GM21576 (cell line): ENCODE data around the gene TANGO6.
A peak's percentile ranks its signal among the peaks of the same experiment; 100 is the strongest.
"Not testable (repeated sequence)": the region's sequence is repeated elsewhere in the genome, so short reads cannot be mapped to it uniquely, and the experiment has no call there.

Experiments
- ATAC-seq: cut with Tn5 transposase; IDR thresholded peaks from one replicate; pipeline ENCODE4 v1.9.1; 2021; ENCODE audit warnings: mild to moderate bottlenecking, moderate library complexity; ENCODE audit not compliant: unreplicated experiment

TANGO6 gene

GRCh38 chr16:68843482-68844210 is at the start of gene TANGO6:
Gene TANGO6, plus strand, starts transcription at chr16:68843531. Its CDS starts 87 bp downstream, at chr16:68843618.
- peak; percentile 74 for ATAC-seq

- no peak for ATAC-seq
Observed at GRCh38 chr16:68798398-68798797, 44.9 kb upstream of the TANGO6 start.

- ATAC-seq, result peak; percentile 69
Observed at GRCh38 chr16:68800257-68800875, 43.0 kb upstream of the TANGO6 start.

- ATAC-seq, result no peak
Observed at GRCh38 chr16:68802190-68802589, 41.1 kb upstream of the TANGO6 start.

- ATAC-seq, result no peak
Observed at GRCh38 chr16:68806422-68806821, 36.9 kb upstream of the TANGO6 start.

- no peak for ATAC-seq
Observed at GRCh38 chr16:68806981-68807380, 36.4 kb upstream of the TANGO6 start.

- no peak for ATAC-seq
Observed at GRCh38 chr16:68814516-68814915, 28.8 kb upstream of the TANGO6 start.

GRCh38 chr16:68823401-68824135 is 19.8 kb upstream of the TANGO6 start:
- no peak for ATAC-seq

- no peak for ATAC-seq
Observed at GRCh38 chr16:68825427-68825826, 17.9 kb upstream of the TANGO6 start.

GRCh38 chr16:68826652-68827051 is 16.7 kb upstream of the TANGO6 start:
- ATAC-seq, result no peak

GRCh38 chr16:68833251-68833650 is 10.1 kb upstream of the TANGO6 start:
- no peak for ATAC-seq

- ATAC-seq, result no peak
Observed at GRCh38 chr16:68834550-68834949, 8.8 kb upstream of the TANGO6 start.

GRCh38 chr16:68835970-68836369 is 7.4 kb upstream of the TANGO6 start:
- no peak for ATAC-seq

- ATAC-seq, result no peak
Observed at GRCh38 chr16:68839831-68840230, 3.5 kb upstream of the TANGO6 start.

- ATAC-seq, result not testable (repeated sequence)
Observed at GRCh38 chr16:68842964-68843481, 308 bp upstream of the TANGO6 start.

GRCh38 chr16:68844211-68844564 is 857 bp downstream of the TANGO6 start:
- peak; percentile 10 for ATAC-seq

GRCh38 chr16:68848786-68849185 is 5.5 kb downstream of the TANGO6 start:
- ATAC-seq, result no peak

- ATAC-seq, result no peak
Observed at GRCh38 chr16:68850481-68850880, 7.2 kb downstream of the TANGO6 start.

- ATAC-seq, result no peak
Observed at GRCh38 chr16:68851601-68852000, 8.3 kb downstream of the TANGO6 start.

- no peak for ATAC-seq
Observed at GRCh38 chr16:68857479-68857878, 14.1 kb downstream of the TANGO6 start.

- ATAC-seq, result no peak
Observed at GRCh38 chr16:68859828-68860227, 16.5 kb downstream of the TANGO6 start.
